Tibial artery (tissue), 4 donors: ENCODE results near the gene REXO5.

Experiments
- DNase-seq, 2 donors: peaks; one replicate each; pipeline ENCODE4 v3.0.0-alpha.2; 2019
- H3K27ac ChIP-seq, 2 donors: fragments of 200-600 bp; sonication (generic) in 1 of 2; 1 replicate in 1 of 2; 2 replicates in 1 of 2; pipeline ENCODE4 v1.5.1; 2018 to 2019; ENCODE audit warnings: mild to moderate bottlenecking in 1 of 2
- H3K27me3 ChIP-seq, 2 donors: fragments of 200-600 bp; sonication (generic) in 1 of 2; one replicate each; pipeline versions ENCODE4 v1.5.1 to v1.6.0; 2016 to 2019
- H3K36me3 ChIP-seq, 3 donors: fragments of 200-600 bp; sonication (generic) in 2 of 3; one replicate each; pipeline ENCODE4 v1.5.1; 2016 to 2019; ENCODE audit warnings: mild to moderate bottlenecking in 2 of 3
- H3K4me1 ChIP-seq, 4 donors: fragments of 200-600 bp; sonication (generic) in 2 of 4; 1 replicate in 3 of 4; 2 replicates in 1 of 4; pipeline ENCODE4 v1.5.1; 2016 to 2019
- H3K4me3 ChIP-seq, 2 donors: fragments of 200-600 bp; sonication (generic) in 1 of 2; 1 replicate in 1 of 2; 2 replicates in 1 of 2; pipeline ENCODE4 v1.5.1; 2018 to 2019; ENCODE audit warnings: mild to moderate bottlenecking in 2 of 2
- H3K9me3 ChIP-seq, 3 donors: fragments of 200-600 bp; sonication (generic) in 1 of 3; one replicate each; pipeline ENCODE4 v1.5.1; 2016 to 2019
- intact Hi-C: fragments of 100-400 bp; cut with DNase I; formaldehyde crosslinking; loops from one replicate; pipeline ENCODE4 v1.15.0; 2023; ENCODE audit warnings: low total_unique reads
- TF ChIP-seq, protein P1 (sequence below), 2 experiments: fragments of 200-600 bp in 1 of 2; fragments of 450-650 bp in 1 of 2; IDR thresholded peaks; one replicate each; pipeline ENCODE4 v1.5.1; 2017 to 2019; ENCODE audit warnings: antibody characterized with exemption in 2 of 2, mild to moderate bottlenecking in 1 of 2, moderate library complexity in 1 of 2

Gene REXO5

DNA sequence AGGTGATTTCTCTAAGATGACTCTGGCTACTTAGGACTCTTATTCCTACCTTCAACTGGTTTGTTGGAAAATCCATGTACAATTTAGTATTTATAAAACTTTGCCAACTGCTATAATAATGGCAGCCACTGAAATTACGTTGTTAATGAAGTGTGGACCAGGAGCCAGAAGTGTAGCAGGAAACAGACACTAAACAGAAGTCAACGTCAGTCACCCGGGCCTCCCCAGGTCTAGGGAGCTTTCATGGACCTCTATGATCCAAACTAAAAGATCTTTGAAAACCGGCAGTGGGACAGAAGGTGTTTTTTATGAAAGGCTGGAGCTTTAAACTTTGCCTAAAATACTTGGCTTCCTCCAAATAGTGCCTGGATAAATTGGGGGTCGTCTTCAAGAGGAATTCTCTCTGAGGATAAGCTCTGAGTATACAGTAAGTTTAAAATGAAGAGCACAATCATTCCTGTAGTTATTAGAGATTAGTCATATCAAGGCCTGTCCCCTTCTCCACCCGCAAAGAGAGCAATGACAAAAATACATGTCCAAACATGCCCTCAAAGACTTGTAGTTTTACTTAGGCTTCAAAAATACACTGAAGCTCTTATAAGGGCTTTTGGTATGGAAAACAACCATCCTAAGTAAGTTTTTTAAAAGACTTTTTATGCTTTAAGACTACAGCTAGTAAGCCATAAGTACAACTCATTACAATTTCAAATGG, 59.2 kb downstream of the REXO5 start:
- H3K4me3 ChIP-seq = no peak overlapping the region
- peak overlapping the region; percentile 71 to 74 for H3K27ac ChIP-seq
- TF ChIP-seq, protein P1, sequence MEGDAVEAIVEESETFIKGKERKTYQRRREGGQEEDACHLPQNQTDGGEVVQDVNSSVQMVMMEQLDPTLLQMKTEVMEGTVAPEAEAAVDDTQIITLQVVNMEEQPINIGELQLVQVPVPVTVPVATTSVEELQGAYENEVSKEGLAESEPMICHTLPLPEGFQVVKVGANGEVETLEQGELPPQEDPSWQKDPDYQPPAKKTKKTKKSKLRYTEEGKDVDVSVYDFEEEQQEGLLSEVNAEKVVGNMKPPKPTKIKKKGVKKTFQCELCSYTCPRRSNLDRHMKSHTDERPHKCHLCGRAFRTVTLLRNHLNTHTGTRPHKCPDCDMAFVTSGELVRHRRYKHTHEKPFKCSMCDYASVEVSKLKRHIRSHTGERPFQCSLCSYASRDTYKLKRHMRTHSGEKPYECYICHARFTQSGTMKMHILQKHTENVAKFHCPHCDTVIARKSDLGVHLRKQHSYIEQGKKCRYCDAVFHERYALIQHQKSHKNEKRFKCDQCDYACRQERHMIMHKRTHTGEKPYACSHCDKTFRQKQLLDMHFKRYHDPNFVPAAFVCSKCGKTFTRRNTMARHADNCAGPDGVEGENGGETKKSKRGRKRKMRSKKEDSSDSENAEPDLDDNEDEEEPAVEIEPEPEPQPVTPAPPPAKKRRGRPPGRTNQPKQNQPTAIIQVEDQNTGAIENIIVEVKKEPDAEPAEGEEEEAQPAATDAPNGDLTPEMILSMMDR (IDR thresholded peaks at IDR 0.05) = no peak

DNA sequence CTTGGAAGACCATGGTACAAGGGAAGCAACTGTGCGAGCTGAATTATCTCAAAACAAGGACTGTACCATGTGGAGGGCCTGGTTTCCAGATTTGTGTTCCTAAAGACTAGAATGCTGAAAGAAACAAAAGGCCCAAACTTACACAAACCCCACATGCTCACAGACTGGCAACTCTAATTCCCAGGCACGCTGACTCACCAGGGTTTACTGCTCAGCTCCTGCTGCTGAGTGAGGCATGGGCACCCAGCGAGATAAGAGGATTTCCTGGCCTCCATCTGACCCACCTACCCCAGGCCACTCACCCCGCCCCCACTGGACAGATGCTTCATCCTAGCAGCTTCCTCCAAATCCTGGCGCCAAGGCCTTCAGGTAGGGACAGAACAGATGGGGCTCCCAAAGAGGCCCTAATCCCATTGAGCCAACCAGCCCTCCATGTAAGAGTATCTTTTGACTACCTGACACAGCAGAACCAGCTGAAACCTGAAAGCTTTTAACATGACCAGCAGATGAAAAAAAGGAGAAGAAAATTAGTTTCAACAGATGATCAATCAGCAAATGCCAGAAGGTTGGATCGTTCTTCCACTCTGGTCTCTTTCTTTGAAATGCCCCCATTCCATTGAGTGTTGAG, 59.9 kb downstream of the REXO5 start:
- peak overlapping the region; percentile 71 to 74 for H3K27ac ChIP-seq
- no peaks in the 10 kb centered on the region for H3K27me3 ChIP-seq
- intact Hi-C loops = loop anchor here (5.0 kb wide), 1 partner anchor 36 kb away; the partner anchor contains the start of genes DCUN1D3 and LYRM1
- no peaks in the 10 kb centered on the region for H3K9me3 ChIP-seq
- H3K36me3 ChIP-seq = peaks cover 6 to 12% (median 12%) of the 10 kb centered on the region in 3 donors
- H3K4me1 ChIP-seq = peaks cover 0 to 98% (median 78%) of the 10 kb centered on the region in 4 donors
- DNase-seq = peak; percentile 38 to 82
- H3K4me3 ChIP-seq = peak overlapping the region in 1 of 2 donors; percentile 40
- TF ChIP-seq, protein P1 (IDR thresholded peaks at IDR 0.05) = no peak

More for the DNA sequence above, 59.2 kb downstream of the REXO5 start:
- DNase-seq = no peak
- Histone ChIP-seq H3K9me3 (no peaks in the 10 kb centered on the region), H3K36me3 (peaks cover 6 to 19% (median 17%) of the 10 kb centered on the region in 3 donors), H3K4me1 (peaks cover 0 to 98% (median 76%) of the 10 kb centered on the region in 4 donors), H3K27me3 (no peaks in the 10 kb centered on the region)
- intact Hi-C loops = loop anchor here (2.0 to 5.0 kb wide), 2 partner anchors 15 to 37 kb away; partner anchors contain the start of genes DCUN1D3 and LYRM1

DNA sequence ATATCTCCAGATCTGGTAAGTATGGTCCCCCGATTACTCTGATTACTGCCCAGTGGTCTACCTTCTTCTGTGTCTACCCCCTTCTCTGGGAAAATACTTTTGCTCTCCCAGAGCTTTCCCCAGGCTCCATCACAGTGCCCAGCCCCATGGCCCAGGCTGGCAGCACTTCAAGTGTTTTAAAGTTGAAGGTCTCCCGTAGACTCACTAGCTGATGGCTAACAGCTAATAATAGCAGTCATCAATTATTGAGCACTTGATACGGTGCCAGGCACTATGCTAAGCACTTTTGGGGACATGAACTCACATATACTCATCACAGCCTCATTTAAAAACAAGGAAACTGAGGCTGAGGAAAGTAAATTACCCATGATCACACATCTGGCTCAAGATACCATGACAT, 60.5 kb downstream of the REXO5 start:
- H3K4me3 ChIP-seq = peak overlapping the region in 1 of 2 donors; percentile 40
- H3K36me3 ChIP-seq = peaks cover 5 to 7% (median 7%) of the 10 kb centered on the region in 3 donors
- peaks cover 0 to 98% (median 80%) of the 10 kb centered on the region in 4 donors for H3K4me1 ChIP-seq
- intact Hi-C loops = loop anchor here (5.0 kb wide), 1 partner anchor 36 kb away; the partner anchor contains the start of genes DCUN1D3 and LYRM1
- H3K27me3 ChIP-seq = no peaks in the 10 kb centered on the region
- TF ChIP-seq, protein P1 (IDR thresholded peaks at IDR 0.05) = no peak
- H3K27ac ChIP-seq = peak overlapping the region; percentile 71 to 74
- DNase-seq = no peak
- no peaks in the 10 kb centered on the region for H3K9me3 ChIP-seq

DNA sequence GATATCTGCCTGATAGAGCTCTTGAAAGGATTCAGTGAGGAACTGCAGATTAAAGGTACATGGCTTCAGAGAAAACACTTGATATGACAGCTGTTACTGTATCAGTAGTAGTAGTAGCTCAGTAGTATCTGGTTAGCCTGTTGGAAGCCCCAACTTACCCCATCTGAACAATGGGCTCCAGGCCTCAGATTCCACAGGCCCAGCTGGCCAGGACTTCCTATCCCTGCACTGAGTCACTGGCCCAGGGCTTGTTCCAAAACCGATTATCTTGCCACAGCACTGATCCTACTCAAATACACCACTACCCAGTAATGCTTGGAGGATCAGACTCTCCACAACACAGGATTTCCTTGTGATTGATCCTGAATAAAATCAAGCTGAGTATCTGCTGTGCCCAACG, 61.3 kb downstream of the REXO5 start:
- intact Hi-C loops = loop anchor here (5.0 kb wide), 1 partner anchor 35 kb away; the partner anchor contains the start of genes DCUN1D3 and LYRM1
- Histone ChIP-seq H3K27ac (peak overlapping the region; percentile 71 to 74), H3K36me3 (no peaks in the 10 kb centered on the region), H3K4me3 (peak overlapping the region; percentile 4 to 40), H3K27me3 (no peaks in the 10 kb centered on the region), H3K4me1 (peaks cover 0 to 98% (median 80%) of the 10 kb centered on the region in 4 donors), H3K9me3 (no peaks in the 10 kb centered on the region)
- no peak for DNase-seq
- TF ChIP-seq, protein P1 (IDR thresholded peaks at IDR 0.05) = no peak

DNA sequence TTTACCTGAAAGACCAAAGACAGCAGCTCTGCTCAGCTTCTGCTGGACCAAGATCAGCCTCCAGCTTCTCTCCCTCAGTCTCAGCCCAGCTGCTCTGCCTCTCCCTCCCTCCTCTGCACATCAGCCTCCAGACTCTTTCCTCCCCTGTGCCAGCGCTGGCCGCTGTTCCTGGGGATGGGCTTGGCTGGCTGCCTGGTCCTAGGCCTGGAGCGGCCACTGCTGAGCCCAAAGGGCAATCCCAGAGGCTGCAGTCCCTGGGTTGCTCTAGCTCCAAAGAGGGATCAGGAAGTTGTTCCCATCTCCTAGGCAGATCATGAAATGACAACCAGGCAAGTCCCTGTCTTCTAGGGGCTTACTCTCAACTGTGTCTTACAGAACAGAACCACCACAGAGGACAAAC, 62.6 kb downstream of the REXO5 start:
- Histone ChIP-seq H3K9me3 (no peaks in the 10 kb centered on the region), H3K4me3 (peak overlapping the region; percentile 4 to 40), H3K4me1 (peaks cover 0 to 98% (median 84%) of the 10 kb centered on the region in 4 donors), H3K27ac (peak overlapping the region; percentile 71 to 74), H3K27me3 (no peaks in the 10 kb centered on the region), H3K36me3 (no peaks in the 10 kb centered on the region)
- intact Hi-C loops = loop anchor here (5.0 kb wide), 1 partner anchor 33 kb away; the partner anchor contains the start of genes DCUN1D3 and LYRM1
- TF ChIP-seq, protein P1 (IDR thresholded peaks at IDR 0.05) = no peak
- peak; percentile 84 to 95 for DNase-seq
